Lung (tissue), 12 donors: ENCODE results near the gene SWI5. TPM values are rescaled to one million over a fixed set of nuclear protein-coding genes. Genes with fewer than 3 reads are reported as not detected.
"Not testable (repeated sequence)": the region's sequence is repeated elsewhere in the genome, so short reads cannot be mapped to it uniquely, and the experiment has no call there.

ENCODE experiments used
- ATAC-seq: fragments of 200-7000 bp; cut with Tn5 transposase; one replicate; pipeline ENCODE4 v1.9.1; 2020; ENCODE audit warnings: moderate number of reproducible peaks; ENCODE audit not compliant: insufficient read depth, low FRiP score
- DNase-seq, 3 donors: peaks; one replicate each; pipeline ENCODE4 v3.0.0-alpha.2; 2013 to 2017
- H3K27ac ChIP-seq, 2 donors: one replicate each; pipeline ENCODE4 v1.5.1; 2013; ENCODE audit warnings: mild to moderate bottlenecking in 2 of 2, moderate library complexity in 2 of 2, control low read depth in 1 of 2, inconsistent platforms in 1 of 2, low read depth in 1 of 2, low read length in 1 of 2
- H3K27me3 ChIP-seq, 3 donors: one replicate each; pipeline ENCODE4 v1.5.1; 2013; ENCODE audit warnings: low read length in 2 of 3; ENCODE audit not compliant: control insufficient read depth in 3 of 3, insufficient read depth in 3 of 3
- H3K36me3 ChIP-seq, 4 donors: one replicate each; pipeline ENCODE4 v1.5.1; 2013; ENCODE audit warnings: low read length in 4 of 4, mild to moderate bottlenecking in 1 of 4, moderate library complexity in 1 of 4; ENCODE audit not compliant: control insufficient read depth in 4 of 4, insufficient read depth in 4 of 4
- H3K4me1 ChIP-seq, 5 donors: one replicate each; pipeline ENCODE4 v1.5.1; 2013; ENCODE audit warnings: low read length in 5 of 5, mild to moderate bottlenecking in 2 of 5, moderate library complexity in 1 of 5; ENCODE audit not compliant: control insufficient read depth in 5 of 5, insufficient read depth in 5 of 5
- H3K4me3 ChIP-seq: one replicate; pipeline ENCODE4 v1.5.1; 2013; ENCODE audit warnings: mild to moderate bottlenecking, control low read depth, moderate library complexity
- H3K9ac ChIP-seq, 2 donors: one replicate each; pipeline ENCODE4 v1.5.1; 2013; ENCODE audit warnings: low read length in 2 of 2, control low read depth in 1 of 2; ENCODE audit not compliant: insufficient read depth in 1 of 2
- H3K9me3 ChIP-seq, 4 donors: one replicate each; pipeline ENCODE4 v1.5.1; 2013; ENCODE audit warnings: low read length in 3 of 4, mild to moderate bottlenecking in 1 of 4, moderate library complexity in 1 of 4; ENCODE audit not compliant: control insufficient read depth in 4 of 4, insufficient read depth in 3 of 4
- CTCF ChIP-seq: IDR thresholded peaks from 2 replicates; pipeline ENCODE4 v1.5.1; 2012; ENCODE audit warnings: mild to moderate bottlenecking; ENCODE audit errors: control extremely low read depth, extremely low read depth
- WGBS, 2 donors: extraction: QIAGEN DNeasy Blood & Tissue Kit; methylation state at CpG; one replicate each; pipeline ENCODE4 v1.1.7; 2013; 5-methylcytosine and 5-hydroxymethylcytosine counted together
- polyA plus RNA-seq, 2 donors: library from polyadenylated mRNA; stranded (reverse); fragments of 200-250 nt; gene quantifications; one replicate each; pipeline ENCODE4 v1.2.1, GENCODE V29; 2013
- total RNA-seq, 2 donors: library from RNA; depleted of rRNA in 1 of 2; stranded (reverse); fragments of >200 nt in 1 of 2; gene quantifications; one replicate each; pipeline ENCODE4 v1.2.1, GENCODE V29; 2014 to 2021
- donor health status: control.
- donor health status: control.
- donor health status: Bipolar disorder and iron deficiency.
- donor health status: healthy.
- donor health status: DM: yes; HTN: yes; CAD: no.

Gene SWI5
- total and polyA plus RNA-seq, 4 donors: 19.6 to 28.4 (median 23.2) TPM

GRCh38 chr9:128275198-128276007 lies 673 bp upstream of the SWI5 start, which contains the start of gene GOLGA2:
GOLGA2 (minus strand) TSS chr9:128276007; CDS start chr9:128275976, 31 bp downstream.
- WGBS, 2 donors: 1% methylated on average over 48 to 57 of the region's 57 CpGs
- peak within 1 kb of the TSS; percentile 87 to 90 for H3K9ac ChIP-seq
- no peak for TF ChIP-seq CTCF
- H3K9me3 ChIP-seq: no peaks in the 10 kb centered on the region
- peaks cover 0 to 17% (median 16%) of the 10 kb centered on the region in 4 donors for H3K36me3 ChIP-seq
- peak within 1 kb of the TSS; percentile 84 for H3K4me3 ChIP-seq
- peak; percentile 66 to 71 (median 68) for DNase-seq
- peak; percentile 60 for ATAC-seq
- H3K27ac ChIP-seq: peak within 1 kb of the TSS; percentile 79 to 84
- H3K27me3 ChIP-seq: no peaks in the 10 kb centered on the region
- H3K4me1 ChIP-seq: peaks cover 0 to 24% (median 10%) of the 10 kb centered on the region in 5 donors

GRCh38 chr9:128276574-128277270 lies 646 bp downstream of the SWI5 start:
- Histone ChIP-seq H3K27me3 (no peaks in the 10 kb centered on the region), H3K36me3 (peaks cover 0 to 10% (median 7%) of the 10 kb centered on the region in 4 donors), H3K4me1 (peaks cover 0 to 24% (median 10%) of the 10 kb centered on the region in 5 donors), H3K9me3 (no peaks in the 10 kb centered on the region), H3K27ac (peak overlapping the region; percentile 79 to 84), H3K4me3 (peak overlapping the region; percentile 74), H3K9ac (peak overlapping the region; percentile 63 to 87)
- 12 to 18% methylated on average over 23 of the region's 23 CpGs for WGBS, 2 donors
- peak; percentile 3 for ATAC-seq
- TF ChIP-seq CTCF: no peak
- DNase-seq: peak in 2 of 3 donors; percentile 68 to 78

- DNase-seq: peak in 2 of 3 donors; percentile 12 to 32
- H3K36me3 ChIP-seq, H3K9me3 ChIP-seq, H3K4me3 ChIP-seq, ATAC-seq, H3K9ac ChIP-seq, H3K27me3 ChIP-seq: not testable (repeated sequence)
- WGBS, 2 donors: 59 to 72% methylated on average over 22 of the region's 22 CpGs
- peaks cover 0 to 20% (median 8%) of the 10 kb centered on the region in 5 donors for H3K4me1 ChIP-seq
- peak overlapping the region in 1 of 2 donors; percentile 4 for H3K27ac ChIP-seq
Measured at GRCh38 chr9:128279088-128280073, 3.3 kb downstream of the SWI5 start.
